HL-60 (cell line): ENCODE results near the gene FRK.

Experiments used
- CTCF ChIP-seq: IDR thresholded peaks from one replicate; pipeline ENCODE4 v1.5.1; 2011; ENCODE audit warnings: low read length, control low read depth, inconsistent platforms; ENCODE audit not compliant: insufficient read depth
- GABPA ChIP-seq: IDR thresholded peaks from 2 replicates; pipeline ENCODE4 v1.6.1; 2012; ENCODE audit warnings: low read depth
- POLR2AphosphoS5 ChIP-seq: IDR thresholded peaks from 2 replicates; pipeline ENCODE4 v1.6.1; 2012; ENCODE audit warnings: low read depth
- REST ChIP-seq: IDR thresholded peaks from 2 replicates; pipeline ENCODE4 v1.6.1; 2012; ENCODE audit warnings: low read depth; ENCODE audit not compliant: insufficient replicate concordance
- SPI1 ChIP-seq: IDR thresholded peaks from 2 replicates; pipeline ENCODE4 v1.6.1; 2012; ENCODE audit warnings: low read depth, mild to moderate bottlenecking, borderline replicate concordance

DNA sequence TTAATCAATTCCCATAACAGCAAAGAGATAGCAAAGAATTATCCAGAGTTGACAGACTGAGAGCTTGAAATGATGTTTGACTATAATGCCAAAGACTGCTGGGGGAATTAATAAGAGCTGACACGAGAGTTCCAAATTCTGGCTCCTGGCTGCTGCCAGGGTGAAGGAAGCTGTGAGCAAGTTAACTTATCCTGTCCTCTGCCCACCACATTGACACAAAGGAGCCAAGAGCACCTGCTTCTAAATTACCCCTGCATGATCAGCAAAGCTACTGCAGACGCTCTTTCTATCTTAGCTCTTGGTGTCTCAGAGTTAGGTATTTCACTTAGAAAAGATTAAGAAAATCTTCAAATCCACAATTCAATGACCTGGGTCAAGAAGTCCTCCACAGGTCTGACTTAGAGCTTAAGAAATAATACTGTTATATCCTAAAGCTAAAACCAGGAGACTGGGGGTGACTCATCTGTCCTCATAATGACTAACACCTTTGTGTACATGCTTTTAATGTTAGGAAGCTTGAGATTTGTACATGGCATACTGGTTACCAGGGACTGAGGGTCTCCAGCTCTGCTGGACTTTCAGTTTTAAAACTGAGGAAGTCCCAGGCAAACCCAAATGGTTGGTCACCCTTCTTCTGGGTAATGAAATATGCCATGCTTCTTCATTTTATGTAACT lies 13.2 kb upstream of the FRK start:
- TF ChIP-seq CTCF (no peak), SPI1 (no peak), REST (no peak), POLR2AphosphoS5 (no peak), GABPA (no peak)
